Retinal pigment epithelial cell (primary cell): ENCODE data around the gene DCAF8.
"Not testable (repeated sequence)": the region's sequence is repeated elsewhere in the genome, so short reads cannot be mapped to it uniquely, and the experiment has no call there.

ENCODE experiments used
- DNase-seq: peaks from one replicate; pipeline ENCODE4 v3.0.0-alpha.2; 2010; ENCODE audit warnings: low read depth
- H3K4me3 ChIP-seq: 2 replicates; pipeline ENCODE4 v1.5.1; 2011; ENCODE audit warnings: mild to moderate bottlenecking, low read length, control low read depth, moderate library complexity
- CTCF ChIP-seq: conservative IDR thresholded peaks from 2 replicates; pipeline ENCODE4 v1.5.1; 2011; ENCODE audit warnings: low read depth, low read length, control low read depth, inconsistent platforms

Gene DCAF8

GRCh38 chr1:160296036-160296435 lies 33.7 kb upstream of the DCAF8 start:
- no peak for TF ChIP-seq CTCF
- DNase-seq: no peak
- no peak overlapping the region for H3K4me3 ChIP-seq

- no peak for TF ChIP-seq CTCF
- DNase-seq: no peak
- H3K4me3 ChIP-seq: no peak overlapping the region
Observed at GRCh38 chr1:160293020-160293968, 30.9 kb upstream of the DCAF8 start.

GRCh38 chr1:160291248-160292220 lies 29.2 kb upstream of the DCAF8 start:
- DNase-seq: peak; percentile 38
- no peak overlapping the region for H3K4me3 ChIP-seq
- peak; percentile 85 for TF ChIP-seq CTCF

- not testable (repeated sequence) for H3K4me3 ChIP-seq, DNase-seq
Observed at GRCh38 chr1:160287769-160288168, 25.4 kb upstream of the DCAF8 start.

GRCh38 chr1:160285506-160285905 lies 23.2 kb upstream of the DCAF8 start:
- DNase-seq: no peak
- H3K4me3 ChIP-seq: peak overlapping the region; percentile 97
- TF ChIP-seq CTCF: no peak

GRCh38 chr1:160284782-160285344 lies 22.5 kb upstream of the DCAF8 start, which contains the start of gene PEX19:
Gene PEX19 (minus strand): TSS chr1:160285133. CDS start chr1:160285124, 9 bp downstream.
- H3K4me3 ChIP-seq: peak within 1 kb of the TSS; percentile 97
- DNase-seq: peak; percentile 78
- TF ChIP-seq CTCF: no peak

- DNase-seq: no peak
- peak overlapping the region; percentile 97 for H3K4me3 ChIP-seq
- TF ChIP-seq CTCF: no peak
Observed at GRCh38 chr1:160284220-160284781, 22.0 kb upstream of the DCAF8 start.
